ENCODE measurements around the gene APBB1. TPM values are rescaled to one million over a fixed set of nuclear protein-coding genes. Genes with fewer than 3 reads are reported as not detected.

APBB1 gene
- total and polyA plus RNA-seq, 4 donors, result 117 to 282 (median 213) TPM

GRCh38 chr11:6406370-6406769 lies 12.5 kb downstream of the APBB1 start:
- 58% methylated on average over 2 of the region's 2 CpGs for WGBS (ENCODE audit: insufficient coverage)
- no peaks in the 10 kb centered on the region for H3K27me3 ChIP-seq (ENCODE audit: control insufficient read depth, insufficient read depth, low read length)
- no peak overlapping the region for H3K4me3 ChIP-seq (ENCODE audit: low read depth, low read length)
- peaks cover 53% of the 10 kb centered on the region for H3K36me3 ChIP-seq (ENCODE audit: control insufficient read depth, insufficient read depth, low read length)
- H3K9me3 ChIP-seq (ENCODE audit: control insufficient read depth, insufficient read depth, low read length), result no peaks in the 10 kb centered on the region
- no peak for DNase-seq (ENCODE audit: low read depth in 4 of 6, low spot score in 6 of 6)
- peaks cover 45% of the 10 kb centered on the region for H3K4me1 ChIP-seq (ENCODE audit: control insufficient read depth, insufficient read depth, low read length)
- no peak overlapping the region for H3K27ac ChIP-seq (ENCODE audit: low read depth, low read length)

- DNase-seq (ENCODE audit: low read depth in 4 of 6, low spot score in 6 of 6), result peak in 1 of 6 donors; percentile 65
- peaks cover 39% of the 10 kb centered on the region for H3K4me1 ChIP-seq (ENCODE audit: control insufficient read depth, insufficient read depth, low read length)
- peak overlapping the region; percentile 36 for H3K27ac ChIP-seq (ENCODE audit: low read depth, low read length)
- no peak overlapping the region for H3K4me3 ChIP-seq (ENCODE audit: low read depth, low read length)
- H3K36me3 ChIP-seq (ENCODE audit: control insufficient read depth, insufficient read depth, low read length), result peaks cover 53% of the 10 kb centered on the region
- no peaks in the 10 kb centered on the region for H3K27me3 ChIP-seq (ENCODE audit: control insufficient read depth, insufficient read depth, low read length)
- 73% methylated on average over 6 of the region's 6 CpGs for WGBS (ENCODE audit: insufficient coverage)
- H3K9me3 ChIP-seq (ENCODE audit: control insufficient read depth, insufficient read depth, low read length), result no peaks in the 10 kb centered on the region
Observed at GRCh38 chr11:6405846-6406245, 13.0 kb downstream of the APBB1 start.

- H3K27me3 ChIP-seq (ENCODE audit: control insufficient read depth, insufficient read depth, low read length), result no peaks in the 10 kb centered on the region
- H3K36me3 ChIP-seq (ENCODE audit: control insufficient read depth, insufficient read depth, low read length), result peaks cover 53% of the 10 kb centered on the region
- H3K27ac ChIP-seq (ENCODE audit: low read depth, low read length), result peak overlapping the region; percentile 57
- peak overlapping the region; percentile 9 for H3K4me3 ChIP-seq (ENCODE audit: low read depth, low read length)
- H3K4me1 ChIP-seq (ENCODE audit: control insufficient read depth, insufficient read depth, low read length), result peaks cover 35% of the 10 kb centered on the region
- H3K9me3 ChIP-seq (ENCODE audit: control insufficient read depth, insufficient read depth, low read length), result no peaks in the 10 kb centered on the region
- 15% methylated on average over 12 of the region's 13 CpGs for WGBS (ENCODE audit: insufficient coverage)
- peak in 4 of 6 donors; percentile 43 to 91 (median 78) for DNase-seq (ENCODE audit: low read depth in 4 of 6, low spot score in 6 of 6)
Observed at GRCh38 chr11:6405052-6405667, 13.7 kb downstream of the APBB1 start.

- no peak overlapping the region for H3K27ac ChIP-seq (ENCODE audit: low read depth, low read length)
- WGBS (ENCODE audit: insufficient coverage), result 54% methylated on average over 13 of the region's 16 CpGs
- H3K9me3 ChIP-seq (ENCODE audit: control insufficient read depth, insufficient read depth, low read length), result no peaks in the 10 kb centered on the region
- peaks cover 52% of the 10 kb centered on the region for H3K36me3 ChIP-seq (ENCODE audit: control insufficient read depth, insufficient read depth, low read length)
- peaks cover 35% of the 10 kb centered on the region for H3K4me1 ChIP-seq (ENCODE audit: control insufficient read depth, insufficient read depth, low read length)
- DNase-seq (ENCODE audit: low read depth in 4 of 6, low spot score in 6 of 6), result peak in 3 of 6 donors; percentile 29 to 82 (median 47)
- H3K4me3 ChIP-seq (ENCODE audit: low read depth, low read length), result no peak overlapping the region
- H3K27me3 ChIP-seq (ENCODE audit: control insufficient read depth, insufficient read depth, low read length), result no peaks in the 10 kb centered on the region
Observed at GRCh38 chr11:6404342-6405051, 14.4 kb downstream of the APBB1 start.

- Histone ChIP-seq H3K4me3 (ENCODE audit: low read depth, low read length) (no peak overlapping the region), H3K27ac (ENCODE audit: low read depth, low read length) (no peak overlapping the region), H3K4me1 (ENCODE audit: control insufficient read depth, insufficient read depth, low read length) (peaks cover 35% of the 10 kb centered on the region), H3K9me3 (ENCODE audit: control insufficient read depth, insufficient read depth, low read length) (no peaks in the 10 kb centered on the region), H3K36me3 (ENCODE audit: control insufficient read depth, insufficient read depth, low read length) (peaks cover 59% of the 10 kb centered on the region), H3K27me3 (ENCODE audit: control insufficient read depth, insufficient read depth, low read length) (no peaks in the 10 kb centered on the region)
- no peak for DNase-seq (ENCODE audit: low read depth in 4 of 6, low spot score in 6 of 6)
- 98% methylated on average over 5 of the region's 8 CpGs for WGBS (ENCODE audit: insufficient coverage)
Observed at GRCh38 chr11:6403539-6403938, 15.4 kb downstream of the APBB1 start.

GRCh38 chr11:6402561-6402981 lies 16.3 kb downstream of the APBB1 start:
- Histone ChIP-seq H3K27ac (ENCODE audit: low read depth, low read length) (no peak overlapping the region), H3K27me3 (ENCODE audit: control insufficient read depth, insufficient read depth, low read length) (no peaks in the 10 kb centered on the region), H3K4me3 (ENCODE audit: low read depth, low read length) (no peak overlapping the region), H3K4me1 (ENCODE audit: control insufficient read depth, insufficient read depth, low read length) (peaks cover 35% of the 10 kb centered on the region), H3K36me3 (ENCODE audit: control insufficient read depth, insufficient read depth, low read length) (peaks cover 68% of the 10 kb centered on the region), H3K9me3 (ENCODE audit: control insufficient read depth, insufficient read depth, low read length) (no peaks in the 10 kb centered on the region)
- no peak for DNase-seq (ENCODE audit: low read depth in 4 of 6, low spot score in 6 of 6)
- WGBS (ENCODE audit: insufficient coverage), result 94% methylated on average over 7 of the region's 7 CpGs

- no peaks in the 10 kb centered on the region for H3K9me3 ChIP-seq (ENCODE audit: control insufficient read depth, insufficient read depth, low read length)
- DNase-seq (ENCODE audit: low read depth in 4 of 6, low spot score in 6 of 6), result no peak
- H3K4me1 ChIP-seq (ENCODE audit: control insufficient read depth, insufficient read depth, low read length), result peaks cover 35% of the 10 kb centered on the region
- no peak overlapping the region for H3K4me3 ChIP-seq (ENCODE audit: low read depth, low read length)
- H3K27me3 ChIP-seq (ENCODE audit: control insufficient read depth, insufficient read depth, low read length), result no peaks in the 10 kb centered on the region
- WGBS (ENCODE audit: insufficient coverage), result 83% methylated on average over 12 of the region's 12 CpGs
- peaks cover 71% of the 10 kb centered on the region for H3K36me3 ChIP-seq (ENCODE audit: control insufficient read depth, insufficient read depth, low read length)
- H3K27ac ChIP-seq (ENCODE audit: low read depth, low read length), result no peak overlapping the region
Observed at GRCh38 chr11:6402061-6402470, 16.8 kb downstream of the APBB1 start.

- Histone ChIP-seq H3K27ac (ENCODE audit: low read depth, low read length) (no peak overlapping the region), H3K4me1 (ENCODE audit: control insufficient read depth, insufficient read depth, low read length) (peaks cover 35% of the 10 kb centered on the region), H3K9me3 (ENCODE audit: control insufficient read depth, insufficient read depth, low read length) (no peaks in the 10 kb centered on the region), H3K36me3 (ENCODE audit: control insufficient read depth, insufficient read depth, low read length) (peaks cover 73% of the 10 kb centered on the region), H3K27me3 (ENCODE audit: control insufficient read depth, insufficient read depth, low read length) (no peaks in the 10 kb centered on the region), H3K4me3 (ENCODE audit: low read depth, low read length) (no peak overlapping the region)
- DNase-seq (ENCODE audit: low read depth in 4 of 6, low spot score in 6 of 6), result no peak
- 94% methylated on average over 6 of the region's 7 CpGs for WGBS (ENCODE audit: insufficient coverage)
Observed at GRCh38 chr11:6401464-6401863, 17.4 kb downstream of the APBB1 start.

GRCh38 chr11:6400431-6401345 lies 18.2 kb downstream of the APBB1 start:
- WGBS (ENCODE audit: insufficient coverage), result 94% methylated on average over 7 of the region's 15 CpGs
- no peaks in the 10 kb centered on the region for H3K27me3 ChIP-seq (ENCODE audit: control insufficient read depth, insufficient read depth, low read length)
- no peak overlapping the region for H3K4me3 ChIP-seq (ENCODE audit: low read depth, low read length)
- DNase-seq (ENCODE audit: low read depth in 4 of 6, low spot score in 6 of 6), result no peak
- H3K27ac ChIP-seq (ENCODE audit: low read depth, low read length), result no peak overlapping the region
- peaks cover 78% of the 10 kb centered on the region for H3K36me3 ChIP-seq (ENCODE audit: control insufficient read depth, insufficient read depth, low read length)
- peaks cover 31% of the 10 kb centered on the region for H3K4me1 ChIP-seq (ENCODE audit: control insufficient read depth, insufficient read depth, low read length)
- no peaks in the 10 kb centered on the region for H3K9me3 ChIP-seq (ENCODE audit: control insufficient read depth, insufficient read depth, low read length)
